Loucy (cell line): ENCODE measurements around the gene GHITM.

Experiments
- H2AFZ ChIP-seq: fragments of 200-600 bp; sonication (generic); 2 replicates; pipeline ENCODE4 v1.6.0; 2016; ENCODE audit warnings: antibody characterized with exemption, mild to moderate bottlenecking, low read length, moderate library complexity
- H3F3A ChIP-seq: fragments of 200-600 bp; 2 replicates; pipeline ENCODE4 v1.6.0; 2016; ENCODE audit warnings: antibody characterized with exemption, low read depth, mild to moderate bottlenecking
- H3K27me3 ChIP-seq: fragments of 200-600 bp; sonication (generic); 2 replicates; pipeline ENCODE4 v1.6.1; 2014; ENCODE audit warnings: low read length, mild to moderate bottlenecking; ENCODE audit not compliant: insufficient read depth, poor library complexity, severe bottlenecking
- H3K36me3 ChIP-seq: fragments of 200-600 bp; sonication (generic); 2 replicates; pipeline ENCODE4 v1.6.1; 2016; ENCODE audit warnings: low read length; ENCODE audit not compliant: insufficient read depth
- H3K4me1 ChIP-seq: fragments of 200-600 bp; sonication (generic); 2 replicates; pipeline ENCODE4 v1.5.1; 2014; ENCODE audit warnings: low read length, mild to moderate bottlenecking; ENCODE audit not compliant: insufficient read depth, poor library complexity, severe bottlenecking
- H3K4me2 ChIP-seq: fragments of 200-600 bp; sonication (generic); 2 replicates; pipeline ENCODE4 v1.6.0; 2014; ENCODE audit warnings: antibody characterized with exemption, low read length, low read depth, mild to moderate bottlenecking; ENCODE audit not compliant: poor library complexity, severe bottlenecking
- H3K4me3 ChIP-seq: fragments of 200-600 bp; sonication (generic); 2 replicates; pipeline ENCODE4 v1.5.1; 2014; ENCODE audit warnings: low read length, mild to moderate bottlenecking, mixed read lengths; ENCODE audit not compliant: poor library complexity, severe bottlenecking
- H3K79me2 ChIP-seq: fragments of 200-600 bp; sonication (generic); 2 replicates; pipeline ENCODE4 v1.6.1; 2014; ENCODE audit warnings: low read length; ENCODE audit not compliant: insufficient read depth
- H3K9ac ChIP-seq: fragments of 200-600 bp; sonication (generic); 2 replicates; pipeline ENCODE4 v1.6.0; 2014; ENCODE audit warnings: mild to moderate bottlenecking, low read depth, low read length, moderate library complexity; ENCODE audit not compliant: poor library complexity, severe bottlenecking
- H3K9me2 ChIP-seq: fragments of 200-600 bp; sonication (generic); replicated peaks from 2 replicates; pipeline ENCODE4 v1.6.1; 2016; ENCODE audit warnings: low read depth, low read length, mixed read lengths
- H3K9me3 ChIP-seq: fragments of 200-600 bp; sonication (generic); 2 replicates; pipeline ENCODE4 v1.6.1; 2014; ENCODE audit warnings: mild to moderate bottlenecking, antibody characterized with exemption, low read length, low read depth; ENCODE audit not compliant: insufficient read depth
- H4K20me1 ChIP-seq: fragments of 200-600 bp; sonication (generic); 2 replicates; pipeline ENCODE4 v1.6.0; 2014; ENCODE audit warnings: antibody characterized with exemption, low read length, mild to moderate bottlenecking; ENCODE audit not compliant: insufficient read depth, poor library complexity, severe bottlenecking
- CTCF ChIP-seq: fragments of 200-600 bp; sonication (generic); conservative IDR thresholded peaks from 2 replicates; pipeline ENCODE4 v1.5.1; 2014; ENCODE audit warnings: mild to moderate bottlenecking, antibody characterized with exemption, low read length
- EZH2phosphoT487 ChIP-seq: fragments of 200-600 bp; IDR thresholded peaks from 2 replicates; pipeline ENCODE4 v1.6.1; 2018; ENCODE audit warnings: antibody characterized with exemption, mild to moderate bottlenecking, moderate library complexity, borderline replicate concordance

The GHITM gene

GRCh38 chr10:84190621-84191020 lies 51.3 kb downstream of the GHITM start:
- Histone ChIP-seq H3K4me3 (no peak overlapping the region), H3K36me3 (no peaks in the 10 kb centered on the region), H3K4me2 (no peak overlapping the region), H3K79me2 (no peaks in the 10 kb centered on the region), H3F3A (no peaks in the 10 kb centered on the region), H4K20me1 (no peaks in the 10 kb centered on the region), H3K9me3 (no peaks in the 10 kb centered on the region), H3K4me1 (peaks cover 6% of the 10 kb centered on the region), H2AFZ (no peak overlapping the region), H3K27me3 (no peaks in the 10 kb centered on the region), H3K9ac (no peak overlapping the region), H3K9me2 (no peaks in the 10 kb centered on the region)
- no peak for TF ChIP-seq CTCF
- TF ChIP-seq EZH2phosphoT487, result no peak

- no peaks in the 10 kb centered on the region for H4K20me1 ChIP-seq
- H3F3A ChIP-seq, result no peaks in the 10 kb centered on the region
- H3K9me3 ChIP-seq, result no peaks in the 10 kb centered on the region
- no peaks in the 10 kb centered on the region for H3K9me2 ChIP-seq
- H2AFZ ChIP-seq, result no peak overlapping the region
- peaks cover 6% of the 10 kb centered on the region for H3K4me1 ChIP-seq
- no peak for TF ChIP-seq CTCF
- TF ChIP-seq EZH2phosphoT487, result no peak
- H3K4me3 ChIP-seq, result no peak overlapping the region
- no peaks in the 10 kb centered on the region for H3K79me2 ChIP-seq
- H3K36me3 ChIP-seq, result no peaks in the 10 kb centered on the region
- H3K4me2 ChIP-seq, result no peak overlapping the region
- H3K9ac ChIP-seq, result no peak overlapping the region
- H3K27me3 ChIP-seq, result no peaks in the 10 kb centered on the region
Observed at GRCh38 chr10:84191106-84191505, 51.8 kb downstream of the GHITM start.

- Histone ChIP-seq H2AFZ (no peak overlapping the region), H3K79me2 (no peaks in the 10 kb centered on the region), H3K9ac (no peak overlapping the region), H3K9me3 (no peaks in the 10 kb centered on the region), H3F3A (no peaks in the 10 kb centered on the region), H3K36me3 (no peaks in the 10 kb centered on the region), H3K4me3 (no peak overlapping the region), H3K4me1 (peaks cover 6% of the 10 kb centered on the region), H3K4me2 (no peak overlapping the region), H3K9me2 (no peaks in the 10 kb centered on the region), H4K20me1 (no peaks in the 10 kb centered on the region), H3K27me3 (no peaks in the 10 kb centered on the region)
- TF ChIP-seq EZH2phosphoT487 (no peak), CTCF (no peak)
Observed at GRCh38 chr10:84193327-84193726, 54.0 kb downstream of the GHITM start.
